Left lung (tissue), 4 donors: ENCODE results near the gene MSL3B.

Experiments
- ATAC-seq: fragments of 200-7000 bp; cut with Tn5 transposase; one replicate; pipeline ENCODE4 v1.9.1; 2020; ENCODE audit warnings: moderate library complexity
- DNase-seq, 4 donors: peaks; one replicate each; pipeline ENCODE4 v3.0.0-alpha.2; 2013 to 2020
- H3K27ac ChIP-seq, 2 donors: fragments of 200-600 bp; sonication (generic) in 1 of 2; one replicate each; pipeline versions ENCODE4 v1.5.0 to v1.8.0; 2020 to 2021
- H3K27me3 ChIP-seq, 2 donors: fragments of 200-600 bp; sonication (generic) in 1 of 2; one replicate each; pipeline versions ENCODE4 v1.5.0 to v1.8.0; 2020 to 2021
- H3K36me3 ChIP-seq, 2 donors: fragments of 200-600 bp; sonication (generic) in 1 of 2; one replicate each; pipeline versions ENCODE4 v1.5.0 to v1.8.0; 2020 to 2021
- H3K4me1 ChIP-seq, 2 donors: fragments of 200-600 bp; one replicate each; pipeline ENCODE4 v1.8.0; 2021
- H3K4me3 ChIP-seq, 2 donors: fragments of 200-600 bp; sonication (generic) in 1 of 2; one replicate each; pipeline versions ENCODE4 v1.5.0 to v1.8.0; 2020 to 2021; ENCODE audit warnings: mild to moderate bottlenecking in 1 of 2
- H3K9me3 ChIP-seq, 2 donors: fragments of 200-600 bp; sonication (generic) in 1 of 2; one replicate each; pipeline versions ENCODE4 v1.5.0 to v1.8.0; 2020 to 2021
- CTCF ChIP-seq, 2 donors: fragments of 200-600 bp; sonication (generic) in 1 of 2; IDR thresholded peaks; one replicate each; pipeline versions ENCODE4 v1.5.0 to v1.8.0; 2021; ENCODE audit warnings: antibody characterized with exemption in 2 of 2
- intact Hi-C, 2 donors: fragments of 100-400 bp; cut with DNase I; formaldehyde crosslinking; loops; one replicate each; pipeline versions ENCODE4 v1.11.2 to v1.14.2; 2022
- donor health status: DM: no; HTN: yes; CAD: no.
- donor health status: DM: no; HTN: no; CAD: no.

The MSL3B gene

GRCh38 chr2:233853883-233854240, 14.3 kb downstream of the MSL3B start:
- Histone ChIP-seq H3K27me3 (peaks cover 0 to 9% of the 10 kb centered on the region in 2 donors), H3K9me3 (no peaks in the 10 kb centered on the region), H3K4me1 (peaks cover 4 to 39% of the 10 kb centered on the region in 2 donors), H3K36me3 (peaks cover 0 to 3% of the 10 kb centered on the region in 2 donors), H3K4me3 (peak overlapping the region; percentile 71 to 74), H3K27ac (no peak overlapping the region)
- no peak for ATAC-seq
- no peak for TF ChIP-seq CTCF (IDR thresholded peaks at IDR 0.05)
- peak in 1 of 4 donors; percentile 80 for DNase-seq
- intact Hi-C loops = no loop called here

GRCh38 chr2:233853353-233853752, 14.8 kb downstream of the MSL3B start:
- H3K4me1 ChIP-seq = peaks cover 4 to 39% of the 10 kb centered on the region in 2 donors
- H3K27me3 ChIP-seq = peaks cover 0 to 9% of the 10 kb centered on the region in 2 donors
- intact Hi-C loops = no loop called here
- H3K36me3 ChIP-seq = peaks cover 0 to 3% of the 10 kb centered on the region in 2 donors
- DNase-seq (no peak), ATAC-seq (no peak)
- peak overlapping the region; percentile 71 to 74 for H3K4me3 ChIP-seq
- no peak overlapping the region for H3K27ac ChIP-seq
- TF ChIP-seq CTCF (IDR thresholded peaks at IDR 0.05) = no peak
- H3K9me3 ChIP-seq = no peaks in the 10 kb centered on the region

GRCh38 chr2:233852056-233852455, 16.1 kb downstream of the MSL3B start:
- H3K4me3 ChIP-seq = no peak overlapping the region
- intact Hi-C loops = no loop called here
- peaks cover 0 to 9% of the 10 kb centered on the region in 2 donors for H3K27me3 ChIP-seq
- ATAC-seq = no peak
- no peaks in the 10 kb centered on the region for H3K9me3 ChIP-seq
- peaks cover 4 to 34% of the 10 kb centered on the region in 2 donors for H3K4me1 ChIP-seq
- peak in 1 of 4 donors; percentile 65 for DNase-seq
- H3K36me3 ChIP-seq = peaks cover 0 to 4% of the 10 kb centered on the region in 2 donors
- H3K27ac ChIP-seq = peak overlapping the region in 1 of 2 donors; percentile 41
- no peak for TF ChIP-seq CTCF (IDR thresholded peaks at IDR 0.05)

GRCh38 chr2:233851169-233851568, 17.0 kb downstream of the MSL3B start:
- ATAC-seq (no peak), DNase-seq (no peak)
- peaks cover 0 to 9% of the 10 kb centered on the region in 2 donors for H3K27me3 ChIP-seq
- no peak overlapping the region for H3K4me3 ChIP-seq
- no peak overlapping the region for H3K27ac ChIP-seq
- peaks cover 4 to 34% of the 10 kb centered on the region in 2 donors for H3K4me1 ChIP-seq
- no peak for TF ChIP-seq CTCF (IDR thresholded peaks at IDR 0.05)
- peaks cover 0 to 11% of the 10 kb centered on the region in 2 donors for H3K36me3 ChIP-seq
- H3K9me3 ChIP-seq = no peaks in the 10 kb centered on the region
- intact Hi-C loops = no loop called here

- Histone ChIP-seq H3K27ac (no peak overlapping the region), H3K4me3 (no peak overlapping the region), H3K36me3 (peaks cover 0 to 11% of the 10 kb centered on the region in 2 donors), H3K4me1 (peaks cover 4 to 34% of the 10 kb centered on the region in 2 donors), H3K27me3 (peaks cover 0 to 9% of the 10 kb centered on the region in 2 donors), H3K9me3 (no peaks in the 10 kb centered on the region)
- intact Hi-C loops = no loop called here
- ATAC-seq (no peak), DNase-seq (no peak)
- no peak for TF ChIP-seq CTCF (IDR thresholded peaks at IDR 0.05)
These were observed 17.4 kb downstream of the MSL3B start for GRCh38 chr2:233850745-233851144.
